Head of caudate nucleus (tissue), 42 donors: ENCODE results near the gene AGO3.

Experiments used
- DNase-seq, 42 donors: peaks; one replicate each; pipeline versions ENCODE4 v3.0.0 to v3.0.0-alpha.2; 2020 to 2021; ENCODE audit warnings: mixed read lengths in 7 of 42
- intact Hi-C: fragments of 100-400 bp; cut with DNase I; formaldehyde crosslinking; loops from one replicate; pipeline ENCODE4 v1.15.0; 2022

The AGO3 gene

GRCh38 chr1:35914717-35915116, 16.2 kb upstream of the AGO3 start:
- DNase-seq, result no peak
- intact Hi-C loops, result no loop called here

- intact Hi-C loops, result no loop called here
- no peak for DNase-seq
Observed at GRCh38 chr1:35915693-35916092, 15.2 kb upstream of the AGO3 start.

- no peak for DNase-seq
- intact Hi-C loops, result no loop called here
Observed at GRCh38 chr1:35923791-35924221, 7.1 kb upstream of the AGO3 start.

- intact Hi-C loops, result no loop called here
- DNase-seq, result no peak
Observed at GRCh38 chr1:35924838-35925237, 6.1 kb upstream of the AGO3 start.

- intact Hi-C loops, result no loop called here
- DNase-seq, result no peak
Observed at GRCh38 chr1:35925741-35926140, 5.2 kb upstream of the AGO3 start.

GRCh38 chr1:35927472-35927871, 3.4 kb upstream of the AGO3 start:
- DNase-seq, result no peak
- intact Hi-C loops, result no loop called here

- intact Hi-C loops, result loop anchor here (2.0 to 10.0 kb wide), 2 partner anchors 47 to 155 kb away; partner anchors contain the start of genes ADPRS, AGO1 and TEKT2
- DNase-seq, result peak; percentile 36 to 80 (median 66)
Observed at GRCh38 chr1:35929730-35930592, 944 bp upstream of the AGO3 start.

GRCh38 chr1:35931446-35932157, 697 bp downstream of the AGO3 start:
- peak in 14 of 42 donors; percentile 6 to 37 (median 18) for DNase-seq
- intact Hi-C loops, result loop anchor here (2.0 to 10.0 kb wide), 2 partner anchors 49 to 153 kb away; partner anchors contain the start of genes ADPRS, AGO1 and TEKT2

- intact Hi-C loops, result loop anchor here (10.0 kb wide), 1 partner anchor 153 kb away; the partner anchor contains the start of genes ADPRS and TEKT2
Observed at GRCh38 chr1:35932158-35932636, 1.3 kb downstream of the AGO3 start.

GRCh38 chr1:35932941-35933340, 2.0 kb downstream of the AGO3 start:
- DNase-seq, result no peak
- intact Hi-C loops, result loop anchor here (10.0 kb wide), 1 partner anchor 152 kb away; the partner anchor contains the start of genes ADPRS and TEKT2

More at GRCh38 chr1:35932158-35932636, 1.3 kb downstream of the AGO3 start:
- no peak for DNase-seq

- intact Hi-C loops, result loop anchor here (10.0 kb wide), 1 partner anchor 149 kb away; the partner anchor contains the start of genes ADPRS and TEKT2
- DNase-seq, result no peak
Observed at GRCh38 chr1:35935442-35936388, 4.8 kb downstream of the AGO3 start.

GRCh38 chr1:35936838-35937237, 5.9 kb downstream of the AGO3 start:
- DNase-seq, result no peak
- intact Hi-C loops, result loop anchor here (10.0 kb wide), 1 partner anchor 148 kb away; the partner anchor contains the start of genes ADPRS and TEKT2

GRCh38 chr1:35939484-35939883, 8.6 kb downstream of the AGO3 start:
- no peak for DNase-seq
- intact Hi-C loops, result loop anchor here (10.0 kb wide), 1 partner anchor 145 kb away; the partner anchor contains the start of genes ADPRS and TEKT2

- DNase-seq, result no peak
- intact Hi-C loops, result no loop called here
Observed at GRCh38 chr1:35945327-35945726, 14.4 kb downstream of the AGO3 start.

GRCh38 chr1:35947547-35947946, 16.6 kb downstream of the AGO3 start:
- DNase-seq, result no peak
- intact Hi-C loops, result no loop called here

GRCh38 chr1:35958558-35958957, 27.7 kb downstream of the AGO3 start:
- intact Hi-C loops, result no loop called here

GRCh38 chr1:35959304-35959703, 28.4 kb downstream of the AGO3 start:
- DNase-seq, result no peak
- intact Hi-C loops, result no loop called here

More at GRCh38 chr1:35958558-35958957, 27.7 kb downstream of the AGO3 start:
- no peak for DNase-seq

GRCh38 chr1:35962952-35963351, 32.0 kb downstream of the AGO3 start:
- no peak for DNase-seq
- intact Hi-C loops, result no loop called here
